ENCODE measurements around the gene AAMP.
"Not testable (repeated sequence)": the region's sequence is repeated elsewhere in the genome, so short reads cannot be mapped to it uniquely, and the experiment has no call there.

The AAMP gene

DNA sequence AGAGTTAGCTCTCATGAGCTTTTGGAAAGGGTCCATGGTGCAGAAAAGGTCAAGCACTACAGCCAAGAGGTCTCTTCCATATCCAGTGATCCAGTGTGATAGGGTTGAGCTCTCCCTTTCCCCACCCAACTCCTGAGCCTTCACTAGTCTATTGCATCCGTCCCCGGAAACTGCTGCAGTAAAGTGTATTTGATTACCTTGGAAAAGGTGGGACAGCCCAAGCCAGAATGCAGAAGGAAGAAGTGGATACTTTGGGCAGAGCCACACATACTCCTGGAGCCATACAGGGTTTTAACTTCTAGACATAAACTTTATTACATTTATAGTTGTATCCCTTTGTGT is 3.9 kb upstream of the AAMP start:
- no peak for DNase-seq

DNA sequence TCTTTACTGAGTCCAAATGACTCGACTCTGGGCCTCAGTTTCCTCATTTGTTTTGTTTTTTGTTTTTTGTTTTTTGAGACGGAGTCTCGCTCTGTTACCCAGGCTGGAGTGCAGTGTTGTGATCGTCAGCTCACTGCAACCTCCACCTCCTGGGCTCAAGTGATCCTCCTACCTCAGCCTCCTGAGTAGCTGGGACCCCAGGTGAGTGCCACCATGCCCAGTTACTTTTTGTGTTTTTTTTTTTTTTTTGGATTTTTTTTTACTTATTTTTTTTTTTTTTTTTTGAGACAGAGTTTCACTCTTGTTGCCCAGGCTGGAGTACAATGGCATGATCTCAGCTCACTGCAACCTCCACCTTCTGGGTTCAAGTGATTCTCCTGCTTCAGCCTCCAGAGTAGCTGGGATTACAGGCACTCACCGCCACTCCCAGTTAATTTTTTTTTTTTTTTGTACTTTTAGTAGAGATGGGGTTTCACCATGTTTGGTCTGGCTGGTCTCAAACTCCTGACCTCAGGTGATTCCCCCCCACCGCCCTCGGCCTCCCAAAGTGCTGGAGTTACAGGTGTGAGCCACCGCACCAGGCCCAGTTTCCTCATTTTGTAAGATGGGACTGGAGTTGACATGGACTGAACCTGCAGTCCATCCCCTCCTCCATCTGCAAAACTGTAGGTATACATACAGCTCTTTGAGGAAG is 3.4 kb upstream of the AAMP start:
- not testable (repeated sequence) for DNase-seq

DNA sequence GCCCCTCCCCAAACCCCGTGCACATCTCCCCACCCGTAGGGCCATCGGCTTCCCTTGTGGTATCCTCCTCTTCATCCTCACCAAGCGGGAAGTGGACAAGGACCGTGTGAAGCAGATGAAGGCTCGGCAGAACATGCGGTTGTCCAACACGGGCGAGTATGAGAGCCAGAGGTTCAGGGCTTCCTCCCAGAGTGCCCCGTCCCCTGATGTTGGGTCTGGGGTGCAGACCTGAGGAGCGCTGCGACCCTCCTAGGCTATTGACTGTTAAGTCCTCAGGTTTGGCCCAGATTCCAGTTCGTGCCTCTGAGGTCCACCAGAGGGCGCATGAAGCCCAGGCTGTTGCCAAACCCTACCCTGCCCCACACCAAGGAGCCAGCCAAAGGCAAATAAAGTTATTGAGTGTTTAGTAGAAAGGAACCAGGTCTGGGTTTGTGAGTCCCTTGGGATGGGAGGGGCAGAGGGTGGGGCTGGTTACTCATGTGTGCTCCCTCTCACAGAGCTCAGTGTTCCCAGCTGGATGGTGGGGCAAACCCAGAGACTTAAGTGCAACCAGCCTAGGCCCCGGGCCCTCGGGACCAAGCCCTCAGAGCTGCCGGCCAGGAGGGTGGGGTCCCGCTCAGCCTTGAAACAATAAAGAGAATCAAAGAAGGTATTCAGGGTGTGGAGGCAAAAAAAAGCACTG is 2.7 kb upstream of the AAMP start:
- peak; percentile 28 for DNase-seq

- DNase-seq: no peak
Measured at GRCh38 chr2:218271865-218272530, 2.1 kb upstream of the AAMP start.

- DNase-seq: no peak
Measured at GRCh38 chr2:218271487-218271797, 1.5 kb upstream of the AAMP start.

DNA sequence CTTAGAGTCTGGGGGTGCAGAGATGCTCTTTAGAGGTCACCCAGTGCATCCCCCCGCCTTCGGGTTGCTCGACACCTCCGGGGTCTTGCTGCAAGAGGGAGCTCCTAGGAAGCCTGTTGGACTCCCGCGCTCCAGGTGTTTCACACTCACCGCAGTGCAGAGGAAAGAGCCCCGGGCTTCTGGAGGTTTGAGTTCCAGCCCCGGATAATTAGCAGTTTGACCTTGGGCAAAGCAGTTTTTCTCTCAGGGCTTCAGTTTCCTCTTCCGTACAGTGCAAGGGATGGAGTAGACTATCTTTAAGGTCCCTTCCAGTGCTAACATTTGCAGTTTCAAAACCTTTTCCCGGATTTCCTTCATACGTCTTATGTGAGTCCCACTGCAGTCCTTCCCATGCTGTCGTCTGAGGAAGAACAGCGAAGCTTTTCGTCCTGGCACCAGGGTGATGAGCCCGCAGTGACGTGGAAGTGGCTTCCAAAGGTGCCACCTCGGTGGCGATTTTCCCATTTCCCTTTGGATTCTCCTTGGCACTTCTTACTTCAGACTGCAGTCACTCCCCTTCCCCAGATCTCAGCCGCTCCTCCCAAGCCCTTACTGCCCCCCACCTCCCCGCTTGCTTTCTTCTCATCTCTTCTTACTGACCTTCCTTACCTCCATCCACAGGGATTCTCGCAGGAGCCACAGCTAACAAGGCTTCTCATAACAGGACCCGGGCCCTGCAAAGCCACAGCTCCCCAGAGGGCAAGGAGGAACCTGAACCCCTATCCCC is 967 bp upstream of the AAMP start:
- no peak for DNase-seq

DNA sequence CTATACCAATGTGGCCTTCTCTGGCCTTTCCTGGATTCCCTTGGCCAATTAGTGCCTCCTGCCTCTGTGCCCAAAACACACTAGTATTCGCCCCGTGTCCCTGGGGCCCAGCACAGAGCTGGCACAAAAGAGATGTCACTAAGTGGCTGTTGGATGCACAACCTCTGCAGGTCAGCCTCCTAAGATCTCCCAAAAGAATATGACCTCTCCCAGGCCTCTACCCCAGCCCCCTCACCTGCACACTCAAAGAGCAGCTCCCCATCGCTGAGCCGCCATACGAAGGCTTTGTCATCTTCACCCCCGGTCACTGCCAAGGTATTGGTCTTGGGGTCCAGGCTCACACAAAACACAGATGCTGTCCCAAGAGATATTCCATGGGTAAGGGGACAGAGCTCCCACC is 2.7 kb downstream of the AAMP start:
- no peak for DNase-seq

- no peak for DNase-seq
Measured at GRCh38 chr2:218266316-218266979, 3.5 kb downstream of the AAMP start.

GRCh38 chr2:218265626-218266025 is 4.3 kb downstream of the AAMP start:
- DNase-seq: no peak

GRCh38 chr2:218264773-218265561 is 5.0 kb downstream of the AAMP start:
- no peak for DNase-seq

DNA sequence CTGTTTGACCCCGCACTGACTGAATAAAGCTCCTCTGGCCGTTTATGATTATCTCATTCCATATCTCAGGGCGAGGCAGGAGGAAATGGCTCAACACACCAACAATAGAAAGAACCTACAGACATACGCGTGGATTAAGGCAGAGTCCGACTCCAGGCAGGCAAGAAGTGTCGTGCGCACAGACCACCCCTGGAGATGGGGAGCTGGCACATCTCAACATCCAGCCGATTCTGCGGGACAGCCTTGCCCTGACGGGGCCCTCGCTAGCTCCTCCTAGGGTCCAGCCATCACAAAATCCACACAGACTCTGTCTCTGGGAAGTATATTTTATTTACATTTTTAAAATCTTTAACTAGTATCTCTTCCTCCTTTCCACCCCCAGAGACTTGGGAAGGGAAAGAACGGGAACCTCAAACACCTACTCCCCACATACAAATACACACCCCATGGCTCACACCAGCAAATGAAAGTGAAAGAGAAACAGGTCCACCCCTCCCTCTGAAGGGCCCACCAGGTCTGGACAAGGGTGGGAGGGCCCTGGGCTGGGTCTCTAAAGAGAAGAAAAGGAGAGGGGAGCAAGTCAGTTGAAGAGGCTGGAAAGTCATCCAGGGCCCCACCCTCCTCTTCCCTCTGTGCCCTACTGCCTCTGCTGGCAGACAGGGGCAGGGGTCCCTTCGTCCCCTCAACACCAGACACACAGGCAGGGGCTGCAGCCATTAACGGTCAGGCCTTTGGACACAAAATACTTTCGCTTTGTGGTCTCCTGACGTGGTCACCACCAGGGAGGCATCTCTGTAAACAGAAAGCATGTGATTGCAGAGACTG is 5.9 kb downstream of the AAMP start:
- DNase-seq: no peak

DNA sequence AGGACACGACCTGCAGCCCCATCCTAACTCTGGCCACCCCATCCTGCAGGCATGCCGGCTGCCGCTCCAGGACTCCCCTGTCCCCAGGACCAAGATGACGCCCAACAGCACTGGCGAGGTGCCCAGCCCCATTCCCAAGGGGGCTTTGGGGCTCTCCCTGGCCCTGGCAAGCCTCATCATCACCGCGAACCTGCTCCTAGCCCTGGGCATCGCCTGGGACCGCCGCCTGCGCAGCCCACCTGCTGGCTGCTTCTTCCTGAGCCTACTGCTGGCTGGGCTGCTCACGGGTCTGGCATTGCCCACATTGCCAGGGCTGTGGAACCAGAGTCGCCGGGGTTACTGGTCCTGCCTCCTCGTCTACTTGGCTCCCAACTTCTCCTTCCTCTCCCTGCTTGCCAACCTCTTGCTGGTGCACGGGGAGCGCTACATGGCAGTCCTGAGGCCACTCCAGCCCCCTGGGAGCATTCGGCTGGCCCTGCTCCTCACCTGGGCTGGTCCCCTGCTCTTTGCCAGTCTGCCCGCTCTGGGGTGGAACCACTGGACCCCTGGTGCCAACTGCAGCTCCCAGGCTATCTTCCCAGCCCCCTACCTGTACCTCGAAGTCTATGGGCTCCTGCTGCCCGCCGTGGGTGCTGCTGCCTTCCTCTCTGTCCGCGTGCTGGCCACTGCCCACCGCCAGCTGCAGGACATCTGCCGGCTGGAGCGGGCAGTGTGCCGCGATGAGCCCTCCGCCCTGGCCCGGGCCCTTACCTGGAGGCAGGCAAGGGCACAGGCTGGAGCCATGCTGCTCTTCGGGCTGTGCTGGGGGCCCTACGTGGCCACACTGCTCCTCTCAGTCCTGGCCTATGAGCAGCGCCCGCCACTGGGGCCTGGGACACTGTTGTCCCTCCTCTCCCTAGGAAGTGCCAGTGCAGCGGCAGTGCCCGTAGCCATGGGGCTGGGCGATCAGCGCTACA is 7.0 kb downstream of the AAMP start:
- DNase-seq: no peak

DNA sequence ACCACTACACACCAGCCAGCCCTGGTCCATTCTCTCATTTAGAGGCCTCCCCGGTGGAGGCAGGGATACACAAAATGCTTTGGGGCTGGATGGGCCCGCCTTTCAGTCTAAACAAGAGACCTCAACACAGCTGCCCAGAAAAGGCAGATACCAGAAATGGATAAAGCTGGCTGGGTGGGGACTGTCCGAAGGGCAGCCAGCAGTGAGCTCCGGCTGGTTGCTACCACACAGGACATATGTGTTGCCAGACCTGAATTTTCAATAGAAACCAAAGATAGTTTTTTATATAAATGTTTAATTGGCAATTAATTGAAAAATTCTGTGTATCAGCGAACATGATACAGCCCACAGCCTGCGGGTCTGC is 7.7 kb downstream of the AAMP start:
- DNase-seq: no peak

GRCh38 chr2:218261423-218262236 is 8.3 kb downstream of the AAMP start:
- peak; percentile 13 for DNase-seq

GRCh38 chr2:218260742-218261422 is 9.1 kb downstream of the AAMP start, which contains the start of gene GPBAR1:
GPBAR1 (plus strand) TSS chr2:218261015; CDS start chr2:218262725, 1,710 bp downstream.
- DNase-seq: no peak

GRCh38 chr2:218260166-218260565 is 9.8 kb downstream of the AAMP start:
- no peak for DNase-seq

- DNase-seq: no peak
Measured at GRCh38 chr2:218259099-218259961, 10.6 kb downstream of the AAMP start.

All from SHP77 treated with DMSO at 0.1 percent for 48 hours (cell line).